DMS 273 (cell line): ENCODE data around the gene CCDC47.
A peak's percentile ranks its signal among the peaks of the same experiment; 100 is the strongest.
"Not testable (repeated sequence)": the region's sequence is repeated elsewhere in the genome, so short reads cannot be mapped to it uniquely, and the experiment has no call there.

ENCODE experiments used
- DNase-seq: peaks from one replicate; lab custom pipeline; 2025; ENCODE audit not compliant: unreplicated experiment; lab: John Stamatoyannopoulos, UW

Gene CCDC47

GRCh38 chr17:63740464-63741142, 32.8 kb downstream of the CCDC47 start:
- peak; percentile 56 for DNase-seq

GRCh38 chr17:63735691-63736090, 37.7 kb downstream of the CCDC47 start:
- no peak for DNase-seq

GRCh38 chr17:63722403-63722802, 51.0 kb downstream of the CCDC47 start:
- no peak for DNase-seq

DNA sequence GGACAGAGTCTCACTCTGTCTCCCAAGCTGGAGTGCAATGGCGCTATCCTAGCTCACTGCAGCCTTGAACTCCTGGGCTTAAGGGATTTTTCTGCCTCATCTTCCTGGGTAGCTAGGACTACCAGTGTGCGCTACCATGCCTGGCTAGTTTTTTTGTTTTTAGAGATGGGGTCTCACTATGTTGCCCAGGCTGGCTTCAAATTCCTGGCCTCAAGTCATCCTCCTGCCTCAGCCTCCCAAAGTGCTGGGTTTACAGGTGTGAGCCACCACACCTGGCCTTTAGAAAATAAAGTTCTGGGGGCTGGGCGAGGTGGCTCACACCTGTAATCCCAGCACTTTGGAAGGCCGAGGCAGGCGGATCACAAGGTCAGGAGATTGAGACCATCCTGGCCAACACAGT, 53.2 kb downstream of the CCDC47 start:
- not testable (repeated sequence) for DNase-seq

DNA sequence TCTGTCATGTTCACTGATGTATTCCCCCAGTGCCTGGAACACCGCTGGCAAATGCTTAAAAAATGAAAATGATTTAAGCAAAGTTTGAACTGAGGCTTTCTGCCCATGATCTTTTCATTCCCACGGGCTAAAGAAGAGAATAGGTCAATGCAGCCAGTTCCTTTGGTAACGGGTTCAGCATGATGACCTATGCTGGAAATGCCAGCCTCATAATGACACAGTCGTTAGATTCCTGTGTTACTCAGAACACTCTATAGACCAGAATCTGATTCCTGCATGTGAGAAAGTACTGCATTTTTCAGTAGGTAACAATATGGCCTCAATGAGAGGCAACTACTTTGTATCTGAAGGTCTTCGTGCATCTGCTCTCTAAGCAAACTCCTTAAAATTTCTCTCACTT, 54.4 kb downstream of the CCDC47 start:
- no peak for DNase-seq

GRCh38 chr17:63716426-63716825, 57.0 kb downstream of the CCDC47 start:
- DNase-seq = no peak

GRCh38 chr17:63714550-63715277, 58.7 kb downstream of the CCDC47 start:
- no peak for DNase-seq

DNA sequence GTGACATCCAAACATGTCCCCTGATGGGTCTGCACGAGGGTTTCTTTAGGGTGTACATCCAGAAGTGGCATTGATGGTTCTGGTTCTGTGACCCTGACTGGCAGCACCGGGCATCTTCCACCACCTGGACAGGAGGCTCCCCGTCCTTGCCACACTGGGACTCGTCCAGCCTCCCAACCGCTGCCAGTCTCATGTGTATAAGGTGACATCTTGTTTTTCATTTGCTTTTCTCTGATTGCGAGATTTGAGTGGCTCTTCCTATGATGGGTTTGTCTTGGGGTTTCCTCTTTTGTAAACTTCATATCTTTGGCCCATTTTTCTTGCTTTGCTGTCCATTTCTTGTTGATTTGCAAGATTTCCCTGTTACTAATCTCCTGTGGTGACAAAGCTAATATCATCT, 64.3 kb downstream of the CCDC47 start:
- no peak for DNase-seq

GRCh38 chr17:63707151-63707550, 66.2 kb downstream of the CCDC47 start:
- DNase-seq = no peak

- DNase-seq = no peak
Measured at GRCh38 chr17:63706336-63707082, 66.9 kb downstream of the CCDC47 start.

DNA sequence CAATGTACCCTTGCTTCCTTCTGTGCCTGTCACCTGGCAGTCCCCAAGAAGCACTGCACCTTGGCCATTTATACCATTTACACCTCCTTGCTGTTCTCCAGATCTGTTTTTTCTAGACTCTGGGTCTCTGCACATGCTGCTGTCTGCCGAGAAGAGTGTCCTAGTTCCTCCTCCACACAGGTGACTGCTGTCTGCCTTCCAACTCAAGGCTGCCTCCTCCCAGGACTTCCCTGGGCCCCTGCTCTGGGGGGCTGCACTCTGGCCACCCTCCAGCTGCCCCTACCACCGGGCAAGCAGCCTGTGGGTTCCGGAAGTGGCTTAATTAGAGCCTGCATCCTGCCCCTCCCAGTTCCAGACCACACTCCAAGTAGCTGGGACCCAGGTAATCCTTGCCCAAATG, 67.7 kb downstream of the CCDC47 start:
- DNase-seq = no peak

- DNase-seq = no peak
Measured at GRCh38 chr17:63704836-63705235, 68.6 kb downstream of the CCDC47 start.

- no peak for DNase-seq
Measured at GRCh38 chr17:63704259-63704576, 69.2 kb downstream of the CCDC47 start.

GRCh38 chr17:63703556-63704258, 69.7 kb downstream of the CCDC47 start:
- no peak for DNase-seq

DNA sequence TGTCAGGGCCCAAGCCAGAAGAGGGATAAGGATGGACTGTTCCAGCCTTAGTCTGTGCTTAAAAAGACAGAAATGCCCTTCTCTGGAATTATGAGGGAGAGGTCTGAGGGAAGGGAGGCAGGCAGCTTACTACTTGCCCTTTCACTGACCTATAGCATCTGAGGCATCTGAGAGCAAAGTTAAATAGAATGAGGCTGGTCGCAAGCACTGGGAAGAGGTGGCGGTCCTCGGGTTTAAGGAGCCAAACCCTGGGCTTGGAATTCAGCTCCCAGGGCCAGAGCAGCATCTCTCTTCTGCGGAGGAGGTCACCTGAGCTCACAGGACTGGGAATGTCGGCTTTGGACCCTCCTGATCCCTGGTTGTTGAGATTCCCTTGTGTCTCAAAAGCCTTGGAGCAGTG, 70.4 kb downstream of the CCDC47 start:
- no peak for DNase-seq

GRCh38 chr17:63702721-63703015, 70.7 kb downstream of the CCDC47 start:
- DNase-seq = no peak

GRCh38 chr17:63701868-63702720, 71.3 kb downstream of the CCDC47 start:
- no peak for DNase-seq

DNA sequence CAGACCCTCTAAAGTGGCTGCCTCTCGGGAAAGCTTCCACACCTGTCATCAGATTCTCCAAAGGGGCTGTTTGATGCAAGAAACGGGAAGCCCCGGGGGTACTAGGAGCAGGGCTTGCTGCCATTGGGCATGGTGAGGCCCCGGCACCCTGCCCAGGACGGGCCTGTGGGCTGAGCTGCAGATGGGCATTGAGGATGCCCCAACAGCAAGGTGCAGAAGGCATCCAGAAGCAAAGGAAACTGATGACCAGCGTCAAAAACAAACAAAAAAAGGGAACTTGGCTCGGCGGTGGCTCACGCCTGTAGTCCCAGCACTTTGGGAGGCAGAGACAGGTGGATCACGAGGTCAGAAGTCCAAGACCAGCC, 72.0 kb downstream of the CCDC47 start:
- no peak for DNase-seq

DNA sequence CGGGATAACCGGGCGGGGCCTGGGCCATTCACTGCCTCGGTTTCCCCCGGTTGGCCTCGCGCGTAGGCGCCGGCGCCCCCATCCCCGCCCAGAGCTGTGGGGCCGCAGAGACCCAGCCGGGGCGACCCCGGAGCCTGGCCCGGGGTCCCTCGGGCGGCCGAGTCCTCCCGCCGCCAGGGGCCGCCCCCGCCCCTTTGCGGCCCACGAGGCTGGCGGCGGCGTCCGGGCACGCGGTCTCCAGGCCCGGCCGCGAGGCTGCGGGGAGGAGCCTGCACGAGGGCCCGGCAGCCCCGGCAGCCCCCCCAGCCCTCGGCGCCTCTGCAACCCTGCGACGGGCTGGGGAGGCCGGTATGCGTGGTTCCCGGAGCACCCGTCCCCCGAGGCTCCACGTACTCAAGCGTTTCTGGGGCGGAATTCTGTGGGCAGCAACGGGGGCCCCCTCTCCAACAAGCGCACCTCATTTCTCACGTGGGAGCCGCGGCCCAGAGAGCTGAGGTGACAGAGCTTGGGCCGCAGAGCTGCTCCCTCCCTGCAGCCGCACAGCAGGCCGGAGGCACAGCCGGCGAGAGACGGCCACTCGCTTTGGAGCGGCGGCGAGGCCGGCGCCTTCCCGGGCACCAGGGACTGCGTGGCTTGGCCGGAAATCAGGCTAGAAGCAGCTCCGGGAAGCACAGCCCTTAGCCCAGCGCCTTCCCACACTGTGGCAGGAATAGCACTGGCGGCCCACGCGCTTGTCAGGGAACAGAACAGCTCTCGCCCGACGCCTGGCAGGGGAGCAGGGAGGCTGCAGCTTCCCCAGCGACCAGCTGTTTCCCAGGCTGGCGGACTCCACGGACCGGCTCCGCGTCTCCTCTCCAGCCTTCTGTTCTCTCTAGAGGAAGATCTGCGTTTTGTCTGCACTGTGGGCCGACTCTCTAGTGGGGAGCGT, 72.6 kb downstream of the CCDC47 start:
- DNase-seq = peak; percentile 72
